ENCODE measurements around the gene GOLGA8G.
"Not testable (repeated sequence)": the region's sequence is repeated elsewhere in the genome, so short reads cannot be mapped to it uniquely, and the experiment has no call there.

The GOLGA8G gene, protein sequence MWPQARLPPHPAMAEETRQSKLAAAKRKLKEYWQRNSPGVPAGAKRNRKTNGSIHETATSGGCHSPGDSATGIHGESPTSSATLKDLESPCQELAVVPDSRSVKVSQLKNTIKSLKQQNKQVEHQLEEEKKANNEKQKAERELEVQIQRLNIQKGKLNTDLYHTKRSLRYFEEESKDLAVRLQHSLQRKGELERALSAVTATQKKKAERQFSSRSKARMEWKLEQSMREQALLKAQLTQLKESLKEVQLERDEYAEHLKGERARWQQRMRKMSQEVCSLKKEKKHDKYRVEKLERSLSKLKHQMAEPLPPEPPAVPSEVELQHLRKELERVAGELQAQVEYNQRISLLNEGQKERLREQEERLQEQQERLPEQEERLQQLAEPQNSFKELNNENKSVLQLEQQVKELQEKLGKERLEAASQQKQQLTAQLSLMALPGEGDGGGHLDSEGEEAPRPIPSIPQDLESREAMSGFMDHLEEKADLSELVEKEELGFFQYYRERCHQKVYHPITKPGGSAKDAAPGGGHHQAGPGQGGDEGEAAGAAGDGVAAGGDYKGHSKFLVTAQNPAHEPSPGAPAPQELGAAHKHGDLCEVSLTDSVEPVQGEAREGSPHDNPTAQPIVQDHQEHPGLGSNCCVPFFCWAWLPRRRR
- total RNA-seq: 0 reads per million in 3 experiments

DNA sequence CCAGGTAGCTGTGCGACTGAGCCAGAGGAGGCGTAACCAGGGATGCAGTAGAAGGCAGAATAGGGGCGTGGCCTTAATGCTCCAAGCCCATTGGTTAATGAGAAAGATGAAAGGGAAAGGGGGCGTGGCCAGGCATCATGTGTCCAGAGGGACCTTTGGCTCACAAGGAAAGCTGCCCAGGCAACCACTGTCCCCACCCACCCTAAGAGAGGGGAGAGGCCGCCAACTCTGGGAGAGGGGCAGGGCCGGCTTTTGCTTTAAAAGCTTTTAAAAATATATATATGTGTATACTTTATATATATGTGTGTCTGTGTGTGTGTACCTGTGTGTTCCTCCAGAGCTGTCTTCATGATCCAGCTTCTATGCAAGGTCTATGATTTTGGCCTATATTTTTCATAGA is at the start of gene GOLGA8G:
Gene GOLGA8G, minus strand, starts transcription at position 18 of the 400 bp plus-strand sequence. CDS start 62 bp downstream, outside the sequence.
- not testable (repeated sequence) for DNase-seq

DNA sequence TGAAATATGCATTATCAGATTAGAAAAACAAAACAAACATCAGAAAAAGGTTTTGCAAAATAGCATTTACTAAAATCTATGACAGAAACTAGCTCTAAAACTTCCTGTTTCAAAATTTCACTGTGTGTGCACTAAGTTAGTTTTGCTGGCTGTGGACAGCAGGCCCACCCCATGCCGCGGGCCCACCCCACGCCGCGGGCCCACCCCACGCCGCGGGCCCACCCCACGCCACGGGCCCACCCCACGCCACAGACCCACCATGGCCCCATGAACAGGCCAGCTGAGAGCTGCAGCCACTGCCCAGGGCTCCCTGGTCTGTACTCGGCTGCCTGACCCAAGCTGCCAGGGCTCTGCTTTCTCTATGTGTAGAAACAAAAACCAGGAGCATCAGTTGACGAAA is 40.6 kb upstream of the GOLGA8G start:
- DNase-seq: not testable (repeated sequence)

DNA sequence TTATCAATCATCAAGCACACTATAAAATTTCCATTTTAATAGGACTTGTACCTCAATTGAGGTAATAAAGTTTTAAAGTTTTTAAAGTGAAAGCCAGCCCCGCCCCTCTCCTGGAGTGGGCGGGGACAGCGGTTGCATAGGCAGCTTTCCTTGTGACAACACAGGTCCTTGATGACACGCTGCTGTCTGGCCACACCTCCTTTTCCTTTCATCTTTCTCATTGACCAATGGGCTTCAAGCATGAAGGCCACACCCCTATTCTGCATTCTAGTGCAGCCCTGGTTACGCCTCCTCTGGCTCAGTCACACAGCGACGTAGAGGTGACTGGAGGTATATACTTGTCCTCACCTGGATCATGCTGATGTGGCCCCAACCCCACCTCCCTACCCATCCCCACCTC is 20.5 kb upstream of the GOLGA8G start, which contains the start of gene GOLGA6L25:
Gene GOLGA6L25, plus strand, starts transcription at position 301 of the 400 bp plus-strand sequence. Its CDS starts 61 bp downstream, at position 362.
- not testable (repeated sequence) for DNase-seq

DNA sequence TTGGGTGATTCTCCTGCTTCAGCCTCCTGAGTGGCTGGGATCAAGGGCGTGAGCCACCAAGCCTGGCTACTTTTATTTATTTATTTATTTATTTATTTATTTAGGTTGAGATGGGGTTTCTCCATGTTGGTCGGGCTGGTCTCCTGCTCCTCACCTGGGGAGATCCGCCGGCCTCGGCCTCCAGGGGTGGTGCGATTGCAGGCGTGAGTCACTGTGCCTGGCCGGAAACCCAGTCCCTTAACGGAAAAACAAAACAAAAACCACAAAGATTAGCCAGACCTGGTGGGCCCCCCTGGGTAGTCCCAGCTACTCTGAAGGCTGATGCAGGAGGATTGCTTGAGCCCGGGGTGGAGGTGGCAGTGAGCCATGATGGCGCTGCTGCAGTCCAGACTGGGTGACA is 17.6 kb downstream of the GOLGA8G start:
- not testable (repeated sequence) for DNase-seq

DNA sequence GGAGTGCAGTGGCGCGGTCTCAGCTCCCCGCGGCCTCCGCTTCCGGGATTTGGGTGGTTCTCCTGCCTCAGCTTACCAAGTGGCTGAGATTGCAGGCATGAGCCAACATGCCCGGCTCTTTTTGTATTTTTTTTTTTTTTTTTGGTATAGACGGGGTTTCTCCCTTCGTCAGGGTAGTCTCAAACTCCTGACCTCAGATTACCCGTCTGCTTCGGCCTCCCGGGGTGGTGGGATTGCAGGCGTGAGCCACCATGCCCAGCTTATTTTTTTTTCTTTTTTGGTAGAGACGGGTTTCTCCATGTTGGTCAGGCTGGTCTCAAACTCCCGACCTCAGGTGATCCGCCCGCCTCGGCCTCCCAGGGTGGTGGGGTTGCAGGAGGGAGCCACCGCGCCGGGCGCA is 18.6 kb downstream of the GOLGA8G start:
- DNase-seq: not testable (repeated sequence)

DNA sequence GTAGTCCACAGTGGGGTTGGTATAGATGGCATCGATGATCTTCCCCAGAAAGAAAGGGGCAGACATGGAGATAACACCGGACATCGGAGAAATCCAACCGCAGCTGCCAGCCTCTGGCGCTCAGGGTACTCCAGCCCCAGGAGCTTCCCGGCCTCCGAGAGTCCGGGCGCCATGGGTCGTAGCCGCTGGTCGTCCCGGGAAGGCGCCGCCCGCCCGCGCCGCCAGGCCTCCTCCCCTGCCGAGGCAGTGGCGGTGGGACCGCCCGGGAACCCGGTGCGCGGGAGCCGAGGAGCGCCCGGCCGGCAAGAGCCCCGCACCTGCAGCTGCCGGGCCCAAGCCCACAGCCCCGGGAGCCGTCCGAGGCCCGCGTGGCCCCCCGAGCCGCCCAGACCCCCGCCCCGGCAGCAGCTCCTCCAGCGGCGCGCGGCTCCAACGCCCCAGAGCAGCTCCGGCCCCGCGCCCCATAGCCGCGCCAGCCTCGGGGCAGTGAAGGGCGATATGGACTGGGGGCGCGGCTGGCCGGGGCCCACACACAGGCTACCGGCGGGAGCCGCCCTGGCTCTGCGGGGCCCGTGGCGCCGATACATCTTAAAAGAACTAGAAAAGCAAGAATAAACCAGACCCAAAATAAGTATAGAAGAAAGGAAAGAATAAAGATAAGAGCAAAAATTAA is 24.4 kb downstream of the GOLGA8G start:
- DNase-seq: not testable (repeated sequence)

DNA sequence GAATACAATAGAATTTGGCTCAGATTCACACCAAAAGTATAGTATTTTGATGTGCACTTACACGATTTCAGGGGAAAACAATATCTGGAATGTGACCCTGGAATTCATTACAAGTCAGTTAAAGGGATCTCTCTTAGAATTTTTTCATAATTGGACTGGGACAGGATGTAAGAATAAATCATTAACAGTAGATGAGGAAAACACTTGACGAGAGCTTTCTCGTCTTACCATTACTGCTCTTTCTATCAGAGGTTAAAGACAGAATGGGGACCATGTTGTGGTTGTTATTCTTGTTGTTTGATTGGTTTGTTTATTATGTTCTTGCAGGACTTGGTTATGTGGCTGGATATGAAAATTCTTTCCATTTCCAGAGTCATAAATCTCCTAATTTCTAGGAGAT is 51.4 kb downstream of the GOLGA8G start:
- not testable (repeated sequence) for DNase-seq

All from central memory CD4-positive, alpha-beta T cell (primary cell).